KOPT-K1 (cell line): ENCODE measurements around the gene ALG12.

ENCODE experiments used
- H3K27ac ChIP-seq: fragments of 200-600 bp; sonication (generic); 2 replicates; pipeline ENCODE4 v1.5.1; 2016; ENCODE audit warnings: antibody characterized with exemption, mild to moderate bottlenecking, low read depth, low read length; ENCODE audit not compliant: poor library complexity, severe bottlenecking
- H3K36me3 ChIP-seq: fragments of 200-600 bp; sonication (generic); 2 replicates; pipeline ENCODE4 v1.5.1; 2017; ENCODE audit warnings: antibody characterized with exemption, mild to moderate bottlenecking, low read length, moderate library complexity; ENCODE audit not compliant: insufficient read depth
- H3K9me3 ChIP-seq: fragments of 200-600 bp; sonication (generic); 2 replicates; pipeline ENCODE4 v1.5.1; 2017; ENCODE audit warnings: antibody characterized with exemption, low read length, mild to moderate bottlenecking; ENCODE audit not compliant: insufficient read depth, poor library complexity, severe bottlenecking

The ALG12 gene

GRCh38 chr22:49960159-49961004, 42.1 kb upstream of the ALG12 start, which contains the start of gene PIM3:
PIM3 (plus strand) TSS chr22:49960772; CDS start chr22:49960948, 176 bp downstream.
- H3K9me3 ChIP-seq, result no peaks in the 10 kb centered on the region
- H3K27ac ChIP-seq, result peak within 1 kb of the TSS; percentile 92
- peaks cover 37% of the 10 kb centered on the region for H3K36me3 ChIP-seq

GRCh38 chr22:49959782-49960158, 41.5 kb upstream of the ALG12 start:
- peaks cover 31% of the 10 kb centered on the region for H3K36me3 ChIP-seq
- H3K27ac ChIP-seq, result peak overlapping the region; percentile 92
- no peaks in the 10 kb centered on the region for H3K9me3 ChIP-seq

- peaks cover 25% of the 10 kb centered on the region for H3K36me3 ChIP-seq
- no peaks in the 10 kb centered on the region for H3K9me3 ChIP-seq
- peak overlapping the region; percentile 92 for H3K27ac ChIP-seq
These were observed 40.9 kb upstream of the ALG12 start for GRCh38 chr22:49958931-49959781.

- Histone ChIP-seq H3K27ac (no peak overlapping the region), H3K36me3 (peaks cover 18% of the 10 kb centered on the region), H3K9me3 (no peaks in the 10 kb centered on the region)
These were observed 40.2 kb upstream of the ALG12 start for GRCh38 chr22:49958366-49958921.

GRCh38 chr22:49957826-49958365, 39.7 kb upstream of the ALG12 start:
- H3K9me3 ChIP-seq, result no peaks in the 10 kb centered on the region
- no peak overlapping the region for H3K27ac ChIP-seq
- peaks cover 12% of the 10 kb centered on the region for H3K36me3 ChIP-seq

- Histone ChIP-seq H3K36me3 (peaks cover 6% of the 10 kb centered on the region; the same call in 1 of the 2 replicates), H3K9me3 (no peaks in the 10 kb centered on the region), H3K27ac (no peak overlapping the region)
These were observed 38.9 kb upstream of the ALG12 start for GRCh38 chr22:49956914-49957825.

GRCh38 chr22:49956418-49956770, 38.2 kb upstream of the ALG12 start:
- Histone ChIP-seq H3K9me3 (no peaks in the 10 kb centered on the region), H3K36me3 (no peaks in the 10 kb centered on the region), H3K27ac (no peak overlapping the region)

- Histone ChIP-seq H3K36me3 (no peaks in the 10 kb centered on the region), H3K27ac (no peak overlapping the region), H3K9me3 (no peaks in the 10 kb centered on the region)
These were observed 37.6 kb upstream of the ALG12 start for GRCh38 chr22:49955581-49956417.

GRCh38 chr22:49954991-49955580, 36.8 kb upstream of the ALG12 start:
- Histone ChIP-seq H3K36me3 (no peaks in the 10 kb centered on the region), H3K27ac (no peak overlapping the region), H3K9me3 (no peaks in the 10 kb centered on the region)

GRCh38 chr22:49954354-49954753, 36.1 kb upstream of the ALG12 start:
- Histone ChIP-seq H3K36me3 (no peaks in the 10 kb centered on the region), H3K9me3 (no peaks in the 10 kb centered on the region), H3K27ac (no peak overlapping the region)

- Histone ChIP-seq H3K27ac (no peak overlapping the region), H3K36me3 (no peaks in the 10 kb centered on the region), H3K9me3 (no peaks in the 10 kb centered on the region)
These were observed 35.6 kb upstream of the ALG12 start for GRCh38 chr22:49953680-49954344.

- Histone ChIP-seq H3K9me3 (no peaks in the 10 kb centered on the region), H3K27ac (no peak overlapping the region), H3K36me3 (no peaks in the 10 kb centered on the region)
These were observed 34.9 kb upstream of the ALG12 start for GRCh38 chr22:49953027-49953679.
